GM21723 (cell line): ENCODE measurements around the gene KIAA0408.
"Not testable (repeated sequence)": the region's sequence is repeated elsewhere in the genome, so short reads cannot be mapped to it uniquely, and the experiment has no call there.

Experiments
- ATAC-seq: cut with Tn5 transposase; IDR thresholded peaks from one replicate; pipeline ENCODE4 v1.9.1; 2021; ENCODE audit warnings: mild to moderate bottlenecking, moderate library complexity; ENCODE audit not compliant: unreplicated experiment

Gene KIAA0408

DNA sequence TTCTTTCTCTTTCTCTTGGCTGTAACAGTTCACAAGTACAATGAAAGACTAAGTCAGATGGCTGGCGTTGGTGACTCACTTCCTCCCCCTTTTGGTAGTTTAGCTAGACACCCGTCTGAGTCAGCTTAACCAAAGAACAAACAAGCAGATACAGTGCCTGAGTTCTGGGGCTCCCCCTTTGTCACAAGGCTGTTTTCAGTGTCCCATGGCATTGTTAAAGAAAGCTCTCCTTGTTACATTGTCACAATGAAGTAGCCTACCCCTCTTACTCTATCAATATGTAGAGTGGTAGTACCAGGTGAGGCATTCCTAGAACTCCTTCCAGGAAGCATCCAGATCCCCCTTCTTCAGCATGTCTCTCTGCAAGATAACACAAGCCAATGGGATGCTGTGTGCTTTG is 38.6 kb downstream of the KIAA0408 start:
- peak; percentile 100 for ATAC-seq

DNA sequence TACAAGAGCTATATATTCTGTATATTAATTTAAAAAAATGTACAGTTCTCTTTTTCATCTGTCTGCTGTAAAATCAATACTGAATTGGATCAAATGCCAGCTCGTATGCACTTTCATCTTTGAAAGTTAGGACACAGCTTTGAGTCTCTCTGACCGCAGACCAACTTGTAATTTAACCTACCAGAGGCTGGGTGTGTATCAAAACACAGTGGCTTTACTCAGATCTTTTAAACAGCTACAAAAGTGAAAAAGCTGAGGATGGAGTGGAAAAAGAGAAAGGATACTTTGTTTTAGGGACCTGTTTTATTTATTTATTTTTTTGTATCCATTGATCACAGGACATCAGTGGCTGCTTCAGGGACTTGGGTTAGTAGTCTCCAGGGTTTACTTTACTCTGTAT is 44.1 kb downstream of the KIAA0408 start:
- ATAC-seq = no peak

DNA sequence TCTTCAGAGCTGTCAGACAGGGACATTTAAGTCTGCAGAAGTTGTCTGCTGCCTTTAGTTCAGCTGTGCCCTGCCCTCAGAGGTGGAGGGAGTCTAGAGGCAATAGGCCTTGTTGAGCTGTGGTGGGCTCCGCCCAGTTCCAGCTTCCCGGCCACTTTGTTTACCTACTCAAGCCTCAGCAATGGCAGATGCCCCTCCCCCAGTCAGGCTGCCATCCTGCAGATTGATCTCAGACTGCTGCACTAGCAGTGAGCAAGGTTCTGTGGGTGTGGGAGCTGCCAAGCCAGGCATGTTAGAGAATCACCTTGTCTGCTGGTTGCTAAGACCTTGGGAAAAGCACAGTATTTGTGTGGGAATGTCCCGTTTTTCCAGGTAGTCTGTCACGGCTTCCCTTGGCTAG is 46.1 kb downstream of the KIAA0408 start:
- ATAC-seq = not testable (repeated sequence)

DNA sequence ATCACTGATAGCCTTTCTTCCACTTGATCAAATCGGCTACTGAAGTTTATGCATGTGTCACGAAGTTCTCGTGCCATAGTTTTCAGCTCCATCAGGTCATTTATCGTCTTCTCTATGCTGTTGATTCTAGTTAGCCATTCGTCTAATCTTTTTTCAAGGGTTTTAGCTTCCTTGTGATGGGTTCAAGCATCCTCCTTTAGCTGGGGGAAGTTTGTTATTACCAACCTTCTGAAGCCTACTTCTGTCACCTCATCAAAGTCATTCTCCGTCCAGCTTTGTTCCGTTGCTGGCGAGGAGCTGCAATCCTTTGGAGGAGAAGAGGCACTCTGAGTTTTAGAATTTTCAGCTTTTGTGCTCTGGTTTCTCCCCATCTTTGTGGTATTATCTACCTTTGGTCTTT is 47.2 kb downstream of the KIAA0408 start:
- ATAC-seq = not testable (repeated sequence)
